IPS-18a (cell line): ENCODE results near the gene EIF4E1B.
"Not testable (repeated sequence)": the region's sequence is repeated elsewhere in the genome, so short reads cannot be mapped to it uniquely, and the experiment has no call there.

Experiments
- H3K27ac ChIP-seq: one replicate; pipeline ENCODE4 v1.5.1; 2013; ENCODE audit warnings: low read length
- H3K27me3 ChIP-seq: one replicate; pipeline ENCODE4 v1.6.1; 2013; ENCODE audit warnings: mild to moderate bottlenecking, low read length; ENCODE audit not compliant: control insufficient read depth, insufficient read depth
- H3K36me3 ChIP-seq: one replicate; pipeline ENCODE4 v1.6.1; 2013; ENCODE audit warnings: low read depth, low read length; ENCODE audit not compliant: control insufficient read depth
- H3K4me1 ChIP-seq: one replicate; pipeline ENCODE4 v1.6.1; 2013; ENCODE audit warnings: low read depth, low read length; ENCODE audit not compliant: control insufficient read depth
- H3K4me3 ChIP-seq: one replicate; pipeline ENCODE4 v1.5.1; 2013; ENCODE audit warnings: low read length
- H3K9ac ChIP-seq: one replicate; pipeline ENCODE4 v1.6.1; 2013; ENCODE audit warnings: mild to moderate bottlenecking, low read length, moderate library complexity
- H3K9me3 ChIP-seq: one replicate; pipeline ENCODE4 v1.6.1; 2013; ENCODE audit warnings: low read depth, low read length; ENCODE audit not compliant: control insufficient read depth

EIF4E1B gene, protein sequence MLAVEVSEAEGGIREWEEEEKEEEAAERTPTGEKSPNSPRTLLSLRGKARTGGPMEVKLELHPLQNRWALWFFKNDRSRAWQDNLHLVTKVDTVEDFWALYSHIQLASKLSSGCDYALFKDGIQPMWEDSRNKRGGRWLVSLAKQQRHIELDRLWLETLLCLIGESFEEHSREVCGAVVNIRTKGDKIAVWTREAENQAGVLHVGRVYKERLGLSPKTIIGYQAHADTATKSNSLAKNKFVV

DNA sequence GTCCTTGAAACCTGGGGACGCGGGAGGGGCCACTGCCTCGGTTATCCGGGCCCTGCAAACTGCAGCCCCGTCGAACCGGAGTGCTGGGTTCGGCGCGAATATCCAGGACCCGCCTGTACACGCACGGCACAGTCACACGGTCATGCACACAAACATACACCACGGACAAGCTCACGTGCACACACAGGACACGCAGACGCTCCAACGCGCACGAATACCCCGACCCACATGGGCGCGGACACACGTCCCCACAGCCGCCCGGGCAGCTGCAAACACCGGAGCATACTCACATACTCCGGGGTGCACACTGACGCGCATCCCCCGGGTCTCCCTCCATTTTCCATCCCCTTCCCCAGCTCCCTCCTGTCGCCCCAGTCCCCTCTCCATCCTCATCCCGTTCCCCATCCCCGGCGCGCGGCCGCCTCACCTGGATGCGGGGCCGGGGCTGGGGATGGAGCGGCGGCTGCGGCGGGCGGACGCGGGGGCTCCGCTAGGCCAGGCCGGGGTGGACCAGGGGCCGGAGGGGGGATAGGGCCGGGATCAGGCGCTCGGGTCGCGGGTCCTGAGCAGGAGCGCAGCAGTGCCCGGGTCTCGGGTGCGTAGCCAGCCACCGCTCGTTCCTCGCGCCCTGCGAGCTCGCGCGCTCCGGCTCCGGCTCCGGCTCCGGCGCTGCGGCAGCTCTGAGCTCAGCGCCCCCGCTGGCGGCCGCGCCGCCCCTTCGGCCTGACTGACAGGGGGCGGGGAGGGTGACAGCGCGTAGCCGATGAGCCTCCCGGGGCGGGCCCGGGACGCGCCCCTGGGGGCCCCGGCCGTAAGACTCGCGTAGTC, at the start of gene EIF4E1B, which contains the start of gene SNCB:
EIF4E1B (plus strand) TSS at position 823 of the 828 bp plus-strand sequence. CDS start 12,113 bp downstream, outside the sequence.
SNCB (minus strand) TSS at position 682 of the 828 bp plus-strand sequence. CDS start 880 bp downstream, outside the sequence.
- H3K27ac ChIP-seq = no peak within 1 kb of the TSS

DNA sequence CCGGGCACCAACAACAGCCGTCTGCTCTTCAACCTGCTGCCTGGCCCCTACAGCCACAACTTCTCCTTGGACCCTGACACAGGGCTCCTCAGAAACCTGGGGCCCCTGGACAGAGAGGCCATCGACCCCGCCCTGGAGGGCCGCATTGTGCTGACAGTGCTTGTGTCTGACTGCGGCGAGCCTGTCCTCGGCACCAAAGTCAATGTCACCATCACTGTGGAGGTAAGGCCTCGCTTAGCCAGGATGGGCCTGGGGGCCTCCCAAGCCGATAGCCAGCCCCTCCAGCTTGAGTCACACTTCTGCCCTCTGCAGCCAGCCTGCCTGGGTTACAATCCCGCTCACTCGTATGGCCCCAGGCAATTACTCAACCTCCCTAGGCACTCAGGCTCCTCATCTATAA, 49.1 kb upstream of the EIF4E1B start:
- no peak overlapping the region for H3K27ac ChIP-seq
- H3K4me1 ChIP-seq = no peaks in the 10 kb centered on the region
- no peaks in the 10 kb centered on the region for H3K9me3 ChIP-seq
- peaks cover 5% of the 10 kb centered on the region for H3K27me3 ChIP-seq
- H3K9ac ChIP-seq = no peak overlapping the region
- no peak overlapping the region for H3K4me3 ChIP-seq
- H3K36me3 ChIP-seq = no peaks in the 10 kb centered on the region

More for the DNA sequence above, at the start of gene EIF4E1B, which contains the start of gene SNCB:
- H3K36me3 ChIP-seq = no peaks in the 10 kb centered on the region
- peak within 1 kb of the TSS; percentile 79 for H3K4me3 ChIP-seq
- no peak within 1 kb of the TSS for H3K9ac ChIP-seq
- peaks cover 56% of the 10 kb centered on the region for H3K27me3 ChIP-seq
- H3K4me1 ChIP-seq = peaks cover 14% of the 10 kb centered on the region
- H3K9me3 ChIP-seq = no peaks in the 10 kb centered on the region

DNA sequence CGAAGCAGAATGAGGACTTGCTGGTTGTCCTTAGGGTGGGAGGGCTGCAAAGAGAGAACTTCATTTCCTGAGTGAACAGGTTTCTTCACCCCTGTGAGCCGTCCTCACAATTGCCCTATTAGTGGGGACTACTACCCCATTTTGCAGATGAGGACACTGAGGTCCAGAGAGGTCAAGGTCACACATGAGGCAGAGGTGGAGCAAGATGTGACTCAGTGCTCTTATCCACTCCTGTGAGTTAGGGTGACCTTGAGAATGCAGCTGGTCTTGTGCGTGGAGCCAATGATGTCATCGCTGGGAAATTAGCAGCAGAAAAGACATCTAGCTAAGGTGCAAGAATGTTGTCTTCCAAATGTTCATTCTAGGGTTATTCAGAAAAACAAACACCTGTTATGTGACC, 47.4 kb upstream of the EIF4E1B start:
- no peaks in the 10 kb centered on the region for H3K36me3 ChIP-seq
- no peaks in the 10 kb centered on the region for H3K4me1 ChIP-seq
- H3K9me3 ChIP-seq = no peaks in the 10 kb centered on the region
- no peak overlapping the region for H3K9ac ChIP-seq
- H3K4me3 ChIP-seq = no peak overlapping the region
- peaks cover 5% of the 10 kb centered on the region for H3K27me3 ChIP-seq
- H3K27ac ChIP-seq = no peak overlapping the region

DNA sequence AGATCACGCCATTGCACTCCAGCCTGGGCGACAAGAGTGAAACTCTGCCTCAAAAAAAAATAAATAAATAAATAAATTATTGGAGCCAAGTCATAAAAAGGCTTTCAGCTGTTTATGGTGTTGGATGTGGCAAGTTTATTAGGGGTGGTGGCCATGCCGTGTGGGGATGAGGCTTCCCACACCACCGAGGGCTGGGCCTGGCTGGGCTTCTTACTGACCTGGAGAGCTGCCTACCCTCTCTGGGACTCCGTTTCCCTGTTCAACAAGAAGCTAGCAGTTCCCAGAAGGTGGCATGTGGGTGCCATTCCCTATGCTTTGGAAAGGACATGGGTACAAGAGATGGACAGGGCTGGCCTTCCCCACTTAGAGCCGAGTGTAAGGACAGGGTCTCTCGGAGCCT, 43.1 kb upstream of the EIF4E1B start:
- Histone ChIP-seq H3K4me3 (no peak overlapping the region), H3K9ac (no peak overlapping the region), H3K27me3 (no peaks in the 10 kb centered on the region), H3K36me3 (no peaks in the 10 kb centered on the region), H3K9me3 (no peaks in the 10 kb centered on the region), H3K4me1 (no peaks in the 10 kb centered on the region), H3K27ac (no peak overlapping the region)

DNA sequence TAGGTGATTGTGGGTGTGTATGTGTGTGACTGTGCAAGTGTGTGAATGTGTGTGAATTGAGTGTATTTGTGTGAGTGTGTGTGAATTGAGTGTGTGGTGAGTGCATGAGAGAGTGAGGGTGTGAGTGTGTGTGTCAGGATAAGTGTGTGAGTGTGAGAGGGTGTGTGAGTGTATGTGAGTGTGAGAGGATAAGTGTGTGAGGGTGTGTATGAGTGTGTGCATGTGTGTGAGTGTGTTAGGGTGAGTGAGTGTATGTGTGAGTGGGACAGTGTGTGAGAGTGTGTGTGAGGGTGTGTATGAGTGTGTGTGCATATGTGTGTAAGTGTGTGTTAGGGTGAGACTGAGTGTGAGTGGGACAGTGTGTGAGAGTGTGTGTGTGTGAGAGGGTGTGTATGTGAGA, 42.2 kb upstream of the EIF4E1B start:
- Histone ChIP-seq H3K9ac (no peak overlapping the region), H3K27ac (no peak overlapping the region), H3K9me3 (no peaks in the 10 kb centered on the region), H3K4me1 (no peaks in the 10 kb centered on the region), H3K36me3 (no peaks in the 10 kb centered on the region), H3K4me3 (no peak overlapping the region), H3K27me3 (no peaks in the 10 kb centered on the region)

DNA sequence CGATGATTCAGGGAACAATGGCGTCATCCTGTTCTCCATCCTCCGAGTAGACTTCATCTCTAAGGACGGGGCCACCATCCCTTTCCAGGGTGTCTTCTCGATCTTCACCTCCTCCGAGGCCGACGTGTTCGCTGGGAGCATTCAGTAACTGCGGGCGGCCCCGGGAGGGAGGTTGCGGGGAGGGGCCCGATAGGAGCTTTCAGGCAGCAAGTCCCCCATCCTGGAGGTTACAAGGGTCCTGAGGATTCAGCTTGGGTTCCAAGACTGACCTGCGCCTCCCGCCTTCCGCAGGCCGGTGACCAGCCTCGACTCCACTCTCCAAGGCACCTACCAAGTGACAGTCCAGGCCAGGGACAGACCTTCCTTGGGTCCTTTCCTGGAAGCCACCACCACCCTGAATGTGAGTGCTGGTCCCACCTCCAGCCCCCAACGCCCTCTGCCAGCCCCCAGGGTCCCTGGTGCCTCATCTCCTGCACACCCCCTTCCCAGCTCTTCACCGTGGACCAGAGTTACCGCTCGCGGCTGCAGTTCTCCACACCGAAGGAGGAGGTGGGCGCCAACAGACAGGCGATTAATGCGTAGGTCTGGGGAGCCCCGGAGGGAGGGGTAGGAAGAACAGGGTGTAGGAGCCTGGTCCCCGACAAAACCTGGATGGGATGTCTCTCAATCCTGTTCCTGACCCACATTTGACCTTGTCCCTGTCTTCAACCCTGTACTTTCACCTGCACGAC, 41.3 kb upstream of the EIF4E1B start:
- Histone ChIP-seq H3K36me3 (no peaks in the 10 kb centered on the region), H3K27me3 (no peaks in the 10 kb centered on the region), H3K4me1 (no peaks in the 10 kb centered on the region), H3K4me3 (no peak overlapping the region), H3K9ac (no peak overlapping the region), H3K27ac (no peak overlapping the region), H3K9me3 (no peaks in the 10 kb centered on the region)

DNA sequence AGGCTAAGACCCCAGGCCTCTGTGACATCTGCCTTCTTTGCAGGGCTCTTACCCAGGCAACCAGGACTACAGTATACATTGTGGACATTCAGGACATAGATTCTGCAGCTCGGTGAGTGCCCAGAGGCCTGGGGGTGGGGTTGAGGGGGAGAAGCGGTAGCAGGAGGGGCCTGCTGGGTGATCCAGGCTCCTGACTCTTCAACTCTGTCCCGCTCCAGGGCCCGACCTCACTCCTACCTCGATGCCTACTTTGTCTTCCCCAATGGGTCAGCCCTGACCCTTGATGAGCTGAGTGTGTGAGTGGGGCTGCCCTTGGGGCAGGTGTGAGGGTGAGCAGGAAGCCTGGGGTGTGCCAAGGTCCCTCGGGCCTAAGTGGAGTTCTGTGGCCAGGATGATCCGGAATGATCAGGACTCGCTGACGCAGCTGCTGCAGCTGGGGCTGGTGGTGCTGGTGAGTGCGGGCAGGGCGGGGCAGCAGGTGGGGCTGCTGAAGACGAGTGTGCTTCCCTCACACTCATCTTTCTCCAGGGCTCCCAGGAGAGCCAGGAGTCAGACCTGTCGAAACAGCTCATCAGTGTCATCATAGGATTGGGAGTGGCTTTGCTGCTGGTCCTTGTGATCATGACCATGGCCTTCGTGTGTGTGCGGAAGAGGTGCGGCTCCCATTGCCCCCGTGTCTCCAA, 40.3 kb upstream of the EIF4E1B start:
- Histone ChIP-seq H3K9ac (no peak overlapping the region), H3K9me3 (no peaks in the 10 kb centered on the region)

DNA sequence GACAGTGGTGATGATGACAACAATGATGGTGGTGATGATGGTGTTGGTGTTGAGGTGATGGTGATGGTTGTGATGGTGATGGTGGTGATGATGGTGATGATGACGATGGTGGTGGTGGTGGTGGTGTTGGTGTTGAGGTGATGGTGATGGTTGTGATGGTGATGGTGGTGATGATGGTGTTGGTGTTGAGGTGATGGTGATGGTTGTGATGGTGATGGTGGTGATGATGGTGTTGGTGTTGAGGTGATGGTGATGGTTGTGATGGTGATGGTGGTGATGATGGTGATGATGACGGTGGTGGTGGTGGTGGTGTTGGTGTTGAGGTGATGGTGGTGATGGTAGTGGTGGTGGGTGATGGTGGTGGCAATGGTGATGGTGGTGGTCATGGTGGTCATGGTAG, 38.8 kb upstream of the EIF4E1B start:
- not testable (repeated sequence) for H3K27me3 ChIP-seq, H3K9ac ChIP-seq, H3K27ac ChIP-seq, H3K4me1 ChIP-seq, H3K36me3 ChIP-seq, H3K4me3 ChIP-seq, H3K9me3 ChIP-seq

More for the DNA sequence above, 40.3 kb upstream of the EIF4E1B start:
- H3K27ac ChIP-seq = no peak overlapping the region
- no peak overlapping the region for H3K4me3 ChIP-seq
- no peaks in the 10 kb centered on the region for H3K36me3 ChIP-seq
- H3K4me1 ChIP-seq = no peaks in the 10 kb centered on the region
- H3K27me3 ChIP-seq = no peaks in the 10 kb centered on the region

DNA sequence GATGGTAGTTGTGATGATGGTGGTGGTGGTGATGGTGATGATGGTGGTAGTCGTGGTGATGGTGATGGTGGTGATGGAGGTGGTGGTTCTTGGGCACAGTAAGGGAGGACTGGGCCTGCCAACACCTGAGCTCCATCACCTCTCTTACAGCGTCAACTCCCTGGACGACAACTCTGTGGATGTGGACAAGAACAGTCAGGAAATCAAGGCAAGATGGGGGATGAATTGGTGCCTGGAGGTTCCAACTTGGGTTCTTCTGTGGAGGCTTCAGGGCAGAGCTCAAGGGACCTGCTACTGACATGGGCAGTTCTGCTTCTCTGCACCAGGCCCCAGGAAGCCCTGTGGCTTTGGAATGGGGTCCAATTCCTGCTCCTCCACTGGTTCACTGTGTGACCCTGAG, 37.9 kb upstream of the EIF4E1B start:
- Histone ChIP-seq H3K36me3 (no peaks in the 10 kb centered on the region), H3K27ac (no peak overlapping the region), H3K4me3 (no peak overlapping the region), H3K9ac (no peak overlapping the region), H3K27me3 (no peaks in the 10 kb centered on the region), H3K9me3 (no peaks in the 10 kb centered on the region), H3K4me1 (no peaks in the 10 kb centered on the region)

DNA sequence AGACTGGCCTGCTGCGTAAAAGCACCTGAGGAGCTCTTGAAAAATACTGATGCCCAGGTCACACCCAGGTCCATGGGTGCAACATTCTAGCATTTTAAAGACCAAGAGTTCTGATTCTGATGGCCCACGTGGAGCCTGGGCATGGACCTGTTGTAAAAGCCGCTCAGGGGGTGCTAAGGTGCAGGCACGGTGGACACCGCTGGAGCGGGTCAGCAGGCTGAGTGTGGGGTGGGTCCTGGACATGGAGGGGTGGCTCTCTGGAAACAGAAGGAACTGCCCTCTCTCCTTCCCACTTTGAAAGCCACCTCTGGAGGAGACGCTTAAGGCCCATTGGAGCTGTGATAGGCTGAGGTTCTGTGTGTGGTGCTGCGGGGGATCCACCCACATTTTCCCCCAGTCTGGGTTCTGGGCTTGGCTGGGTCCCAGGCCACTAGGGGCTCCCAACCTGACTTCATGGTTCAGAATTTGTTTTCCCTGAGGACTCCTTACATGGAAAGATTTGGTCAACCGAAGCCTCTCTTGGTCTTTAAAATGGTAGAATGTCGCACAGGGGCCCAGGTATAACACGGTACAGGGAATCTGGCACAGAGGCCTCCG, 37.1 kb upstream of the EIF4E1B start:
- H3K9me3 ChIP-seq = no peaks in the 10 kb centered on the region
- no peak overlapping the region for H3K4me3 ChIP-seq
- no peak overlapping the region for H3K9ac ChIP-seq
- H3K36me3 ChIP-seq = no peaks in the 10 kb centered on the region
- H3K4me1 ChIP-seq = no peaks in the 10 kb centered on the region
- no peak overlapping the region for H3K27ac ChIP-seq
- no peaks in the 10 kb centered on the region for H3K27me3 ChIP-seq

DNA sequence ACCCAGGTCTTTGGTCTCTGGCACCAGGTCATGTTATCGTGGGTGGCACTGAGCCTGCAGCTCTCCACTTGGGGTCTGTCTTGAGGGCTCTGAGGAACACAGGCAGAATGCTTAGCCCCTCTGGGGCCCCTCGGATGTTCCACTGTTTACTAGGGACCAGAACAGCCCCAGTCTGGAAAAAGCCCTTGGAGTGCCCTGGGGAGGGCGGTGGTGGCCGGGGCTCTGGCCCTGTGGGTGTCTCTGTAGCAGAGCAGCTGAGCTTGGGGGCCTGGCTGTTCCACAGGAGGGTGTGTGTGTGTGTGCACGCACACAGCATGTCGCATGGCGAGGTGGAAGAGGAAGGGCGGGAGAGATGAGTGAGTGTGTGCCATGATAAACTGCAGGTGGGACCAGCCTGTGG, 35.9 kb upstream of the EIF4E1B start:
- Histone ChIP-seq H3K9me3 (no peaks in the 10 kb centered on the region), H3K4me3 (no peak overlapping the region), H3K36me3 (no peaks in the 10 kb centered on the region), H3K9ac (no peak overlapping the region), H3K27me3 (no peaks in the 10 kb centered on the region), H3K27ac (no peak overlapping the region), H3K4me1 (no peaks in the 10 kb centered on the region)
